ENCODE results near the gene TBC1D30. TPM values are rescaled to one million over a fixed set of nuclear protein-coding genes. Genes with fewer than 3 reads are reported as not detected.
"Not testable (repeated sequence)": the region's sequence is repeated elsewhere in the genome, so short reads cannot be mapped to it uniquely, and the experiment has no call there.

Gene TBC1D30
- total RNA-seq, 3 donors from 2014 or later = 0.24 to 0.81 (median 0.47) TPM

DNA sequence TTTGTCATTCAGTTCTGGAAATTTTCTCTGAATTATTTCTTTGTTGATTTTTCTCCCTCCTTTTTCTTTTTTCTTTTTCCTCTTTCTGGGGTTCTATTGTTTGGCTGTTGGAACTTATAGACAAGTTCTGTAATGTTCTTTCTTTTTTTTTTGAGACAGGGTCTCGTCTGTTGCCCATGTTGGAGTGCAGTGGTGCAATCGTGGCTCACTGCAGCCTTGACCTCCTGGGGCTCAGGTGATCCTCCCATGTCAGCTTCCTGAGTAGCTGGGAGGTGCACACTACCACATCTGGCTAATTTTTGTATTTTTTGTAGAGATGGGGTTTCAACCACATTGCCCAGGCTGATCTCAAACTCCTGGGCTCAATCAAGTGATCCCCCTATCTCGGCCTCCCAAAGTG, 30.1 kb upstream of the TBC1D30 start:
- no peak overlapping the region for H3K4me3 Mint-ChIP-seq
- H3K4me1 Mint-ChIP-seq (ENCODE audit: low read depth) = no peaks in the 10 kb centered on the region
- DNase-seq (no peak), ATAC-seq (no peak)
- H3K9me3 Mint-ChIP-seq = no peaks in the 10 kb centered on the region
- no peaks in the 10 kb centered on the region for H3K36me3 Mint-ChIP-seq (ENCODE audit: insufficient read depth)
- H3K27me3 Mint-ChIP-seq (ENCODE audit: low read depth) = peaks cover 6% of the 10 kb centered on the region

DNA sequence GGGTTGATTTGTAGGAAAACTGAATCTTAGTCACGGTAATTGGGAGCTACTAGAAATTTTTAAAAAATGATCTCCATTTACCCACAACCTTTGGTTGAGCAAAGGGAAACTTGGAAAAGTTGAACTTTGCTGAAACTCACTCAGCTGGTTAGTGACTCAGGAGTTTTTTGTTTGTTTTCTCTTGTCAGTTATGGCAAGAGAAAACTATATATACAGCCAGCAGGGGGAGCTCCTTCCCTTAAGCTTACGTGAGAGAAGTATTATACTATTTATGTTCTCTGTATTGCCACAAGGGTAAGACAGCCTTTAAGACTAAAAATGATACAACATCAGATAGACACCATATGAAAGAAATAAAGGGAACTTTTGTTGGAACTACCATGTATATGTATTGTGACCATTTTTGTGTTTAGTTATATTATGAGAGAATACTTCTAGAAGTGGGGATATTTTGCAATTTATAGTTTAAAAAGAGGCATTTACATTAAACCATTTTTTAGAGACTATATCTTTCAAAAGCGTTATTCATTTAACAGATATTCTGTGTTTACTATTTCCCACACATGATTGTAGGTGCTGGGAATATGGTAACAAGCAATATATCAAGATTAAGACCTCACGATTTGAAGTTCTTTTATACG, 28.1 kb upstream of the TBC1D30 start:
- Mint-ChIP-seq H3K27me3 (ENCODE audit: low read depth) (peaks cover 19% of the 10 kb centered on the region), H3K36me3 (ENCODE audit: insufficient read depth) (no peaks in the 10 kb centered on the region), H3K4me3 (no peak overlapping the region), H3K4me1 (ENCODE audit: low read depth) (no peaks in the 10 kb centered on the region), H3K9me3 (no peaks in the 10 kb centered on the region)
- DNase-seq = peak; percentile 47
- peak; percentile 78 to 82 for ATAC-seq

DNA sequence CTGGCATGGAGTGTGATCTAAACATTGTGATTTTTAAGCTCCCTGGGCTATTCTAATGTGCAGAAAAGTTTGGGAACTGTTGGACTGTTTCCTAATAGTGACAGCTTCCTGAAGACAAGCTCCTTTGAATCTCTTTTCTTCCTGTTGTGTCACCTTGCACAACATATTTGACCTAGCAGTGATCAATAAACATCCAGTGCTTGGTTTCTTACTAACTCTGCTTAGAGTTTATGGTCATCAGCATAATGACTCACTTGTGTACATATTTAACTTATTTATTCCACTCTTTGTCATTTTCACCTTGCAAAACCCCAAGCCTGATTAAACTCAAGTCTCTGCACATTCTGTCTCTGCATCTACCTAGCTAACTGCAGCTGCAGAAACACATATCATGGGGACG, 27.3 kb upstream of the TBC1D30 start:
- Mint-ChIP-seq H3K4me1 (ENCODE audit: low read depth) (peaks cover 2% of the 10 kb centered on the region), H3K36me3 (ENCODE audit: insufficient read depth) (no peaks in the 10 kb centered on the region), H3K9me3 (no peaks in the 10 kb centered on the region), H3K4me3 (no peak overlapping the region), H3K27me3 (ENCODE audit: low read depth) (peaks cover 19% of the 10 kb centered on the region)
- ATAC-seq (no peak), DNase-seq (no peak)

DNA sequence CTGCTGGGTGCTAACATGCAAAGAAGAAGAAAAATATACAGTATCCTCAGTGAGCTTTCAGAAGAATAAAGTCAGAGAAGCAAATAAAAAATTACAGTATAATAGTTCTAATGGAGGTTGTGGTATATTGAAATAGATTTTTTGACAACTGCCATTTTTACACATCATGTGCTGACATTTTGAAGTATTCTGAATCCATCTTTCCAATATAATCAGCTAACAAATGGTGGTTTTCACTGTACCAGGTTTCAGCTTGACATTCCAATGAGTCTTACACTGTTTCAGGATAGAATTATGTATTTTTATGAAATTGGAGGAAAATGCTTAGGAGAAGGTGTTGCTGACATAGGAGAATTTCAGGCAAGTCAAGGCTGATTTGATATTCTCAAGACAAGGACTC, 26.3 kb upstream of the TBC1D30 start:
- Mint-ChIP-seq H3K36me3 (ENCODE audit: insufficient read depth) (no peaks in the 10 kb centered on the region), H3K27me3 (ENCODE audit: low read depth) (peaks cover 20% of the 10 kb centered on the region), H3K4me3 (no peak overlapping the region), H3K4me1 (ENCODE audit: low read depth) (peaks cover 2% of the 10 kb centered on the region), H3K9me3 (no peaks in the 10 kb centered on the region)
- DNase-seq = no peak
- ATAC-seq = no peak

DNA sequence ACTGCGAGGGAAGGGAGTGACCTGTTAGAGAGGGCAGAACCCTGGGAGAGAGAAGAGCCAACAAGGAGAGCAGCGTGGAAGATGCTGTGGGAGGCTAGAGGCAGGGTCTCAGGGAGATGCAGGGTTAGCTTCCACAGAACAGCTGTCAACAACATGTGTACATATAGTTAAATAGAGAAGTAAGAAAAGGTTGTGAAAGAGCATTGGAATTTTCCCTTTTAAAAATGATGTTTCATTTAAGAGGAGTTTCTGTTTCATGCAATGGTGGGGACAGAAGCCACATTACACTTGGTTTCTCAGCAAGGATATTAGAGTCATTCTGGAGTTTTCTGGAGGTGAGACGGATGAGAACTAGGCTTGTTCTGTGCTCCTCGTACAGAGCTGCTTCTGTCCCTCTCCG, 23.8 kb upstream of the TBC1D30 start:
- H3K4me1 Mint-ChIP-seq (ENCODE audit: low read depth) = peaks cover 2% of the 10 kb centered on the region
- no peaks in the 10 kb centered on the region for H3K36me3 Mint-ChIP-seq (ENCODE audit: insufficient read depth)
- H3K4me3 Mint-ChIP-seq = no peak overlapping the region
- no peaks in the 10 kb centered on the region for H3K9me3 Mint-ChIP-seq
- DNase-seq (no peak), ATAC-seq (no peak)
- peaks cover 30% of the 10 kb centered on the region for H3K27me3 Mint-ChIP-seq (ENCODE audit: low read depth)

DNA sequence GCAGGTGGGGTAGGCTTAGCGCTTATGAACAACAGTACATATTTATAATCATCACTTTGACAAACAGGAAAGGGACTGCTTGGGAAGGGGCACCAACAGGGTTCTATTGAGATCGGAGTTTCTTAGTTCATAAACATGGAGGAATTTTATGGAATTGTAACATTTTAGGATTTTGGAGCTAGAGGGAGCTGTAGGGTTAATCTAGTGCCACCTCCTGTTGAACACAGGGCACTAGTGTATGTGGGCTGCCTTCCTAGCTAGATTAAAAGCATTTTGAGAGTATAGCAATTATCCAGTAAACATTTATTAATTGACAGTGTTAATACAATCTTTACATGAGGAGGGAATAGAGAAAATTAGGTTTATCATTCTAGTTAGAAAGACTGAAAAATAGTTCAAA, 23.1 kb upstream of the TBC1D30 start:
- Mint-ChIP-seq H3K4me3 (no peak overlapping the region), H3K4me1 (ENCODE audit: low read depth) (peaks cover 2% of the 10 kb centered on the region), H3K27me3 (ENCODE audit: low read depth) (peaks cover 34% of the 10 kb centered on the region), H3K36me3 (ENCODE audit: insufficient read depth) (no peaks in the 10 kb centered on the region), H3K9me3 (no peaks in the 10 kb centered on the region)
- no peak for DNase-seq
- ATAC-seq = no peak

DNA sequence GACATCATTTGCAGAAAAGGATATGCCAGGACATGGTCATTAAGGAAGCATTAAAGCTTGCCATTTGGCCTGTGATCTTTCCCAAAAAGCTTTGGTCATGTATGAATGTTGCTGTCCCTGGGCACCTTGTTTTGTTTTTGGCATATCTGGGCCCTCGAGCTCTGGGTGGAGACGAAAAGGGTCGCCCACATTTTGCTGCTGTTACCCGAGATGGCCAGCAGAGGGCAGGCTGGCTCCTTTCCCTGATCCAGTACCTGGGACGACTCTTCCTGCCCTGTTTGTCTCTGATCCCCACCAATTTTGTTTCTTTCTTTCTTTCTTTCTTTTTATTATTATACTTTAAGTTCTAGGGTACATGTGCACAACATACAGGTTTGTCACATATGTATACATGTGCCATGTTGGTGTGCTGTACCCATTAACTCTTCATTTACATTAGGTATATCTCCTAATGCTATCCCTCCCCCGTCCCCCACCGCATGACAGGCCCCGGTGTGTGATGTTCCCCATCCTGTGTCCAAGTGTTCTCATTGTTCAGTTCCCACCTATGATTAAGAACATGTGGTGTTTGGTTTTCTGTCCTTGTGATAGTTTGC, 22.2 kb upstream of the TBC1D30 start:
- DNase-seq (peak; percentile 37), ATAC-seq (peak in 1 of 2 donors; percentile 52)
- H3K27me3 Mint-ChIP-seq (ENCODE audit: low read depth) = peaks cover 38% of the 10 kb centered on the region
- not testable (repeated sequence) for H3K9me3 Mint-ChIP-seq; H3K4me3 Mint-ChIP-seq; H3K36me3 Mint-ChIP-seq (ENCODE audit: insufficient read depth); H3K4me1 Mint-ChIP-seq (ENCODE audit: low read depth)

DNA sequence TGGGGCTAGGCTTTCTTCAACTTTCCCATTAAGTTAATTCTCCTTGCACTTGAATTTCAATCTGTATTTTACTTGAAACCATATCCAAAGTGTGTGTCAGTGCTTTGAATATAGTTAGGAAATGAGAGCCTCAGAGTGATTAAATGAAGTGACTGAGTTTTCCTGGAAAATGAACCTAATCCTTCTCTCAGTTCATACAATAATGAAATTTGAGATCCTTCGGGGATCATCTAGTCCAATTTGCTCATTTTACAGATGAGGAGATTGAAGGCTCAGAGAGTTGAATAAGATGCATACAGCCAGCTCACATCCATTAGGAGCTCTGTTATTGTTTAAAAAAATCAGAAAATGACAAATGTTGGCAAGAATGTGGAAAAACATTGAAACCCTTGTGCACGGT, 18.3 kb upstream of the TBC1D30 start:
- no peak for DNase-seq
- peaks cover 2% of the 10 kb centered on the region for H3K4me1 Mint-ChIP-seq (ENCODE audit: low read depth)
- no peaks in the 10 kb centered on the region for H3K9me3 Mint-ChIP-seq
- no peaks in the 10 kb centered on the region for H3K36me3 Mint-ChIP-seq (ENCODE audit: insufficient read depth)
- no peak for ATAC-seq
- no peak overlapping the region for H3K4me3 Mint-ChIP-seq
- H3K27me3 Mint-ChIP-seq (ENCODE audit: low read depth) = peaks cover 37% of the 10 kb centered on the region

DNA sequence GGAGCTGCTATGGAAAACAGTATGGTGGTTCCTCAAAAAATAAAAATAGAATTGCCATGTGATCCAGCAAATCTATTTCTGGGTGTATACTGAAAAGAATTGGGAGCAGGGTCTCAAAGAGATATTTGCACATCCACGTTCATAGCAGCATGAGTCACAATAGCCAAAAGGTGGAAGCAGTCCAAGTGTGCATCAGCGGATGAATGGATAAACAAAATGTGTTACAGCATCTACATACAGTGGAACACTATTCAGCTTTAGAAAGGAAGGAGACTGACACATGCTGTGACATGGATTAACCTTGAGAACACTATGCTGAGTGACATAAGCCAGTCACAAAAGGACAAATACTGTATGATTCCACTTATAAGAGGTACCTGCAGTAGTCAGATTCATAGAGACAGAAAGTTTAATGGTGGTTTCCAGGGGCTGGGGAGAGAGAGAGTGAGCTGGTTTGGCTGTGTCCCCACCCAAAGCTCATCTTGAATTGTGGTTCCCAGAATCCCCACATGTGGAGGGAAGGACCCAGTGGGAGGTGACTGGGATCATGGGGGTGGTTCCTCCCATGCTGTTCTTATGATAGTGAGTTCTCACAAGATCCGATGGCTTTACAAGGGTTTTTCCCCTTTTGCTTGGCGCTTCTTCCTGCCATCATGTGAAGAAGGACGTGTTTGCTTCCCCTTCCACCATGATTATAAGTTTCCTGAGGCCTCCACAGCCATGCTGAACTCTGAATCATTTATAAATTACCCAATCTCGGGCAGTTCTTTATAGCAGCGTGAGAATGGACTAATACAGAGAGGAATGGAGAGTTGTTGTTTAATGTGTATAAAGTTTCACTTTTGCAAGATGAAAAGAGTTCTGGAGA, 17.6 kb upstream of the TBC1D30 start:
- peaks cover 42% of the 10 kb centered on the region for H3K27me3 Mint-ChIP-seq (ENCODE audit: low read depth)
- no peak overlapping the region for H3K4me3 Mint-ChIP-seq
- H3K36me3 Mint-ChIP-seq (ENCODE audit: insufficient read depth) = no peaks in the 10 kb centered on the region
- DNase-seq = no peak
- ATAC-seq = no peak
- peaks cover 2% of the 10 kb centered on the region for H3K4me1 Mint-ChIP-seq (ENCODE audit: low read depth)
- H3K9me3 Mint-ChIP-seq = no peaks in the 10 kb centered on the region

DNA sequence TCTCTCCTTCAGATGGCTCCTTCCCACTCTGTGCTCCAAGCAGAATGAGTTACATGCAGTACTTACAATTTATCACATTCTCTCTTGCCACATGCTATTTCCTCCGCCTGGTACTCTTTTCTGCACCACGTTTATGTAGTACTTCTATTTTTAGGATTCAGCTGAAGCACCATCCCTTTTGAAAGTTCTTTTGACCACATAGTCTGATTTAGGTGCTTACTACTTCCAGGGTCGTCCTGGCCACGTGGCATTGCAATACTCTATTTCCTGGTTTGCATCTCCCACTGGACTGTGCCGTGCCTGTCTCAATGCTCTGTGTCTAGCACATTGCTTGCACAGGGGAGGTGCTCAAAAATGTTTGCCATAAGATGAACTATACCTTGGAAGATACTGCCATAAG, 16.3 kb upstream of the TBC1D30 start:
- Mint-ChIP-seq H3K27me3 (ENCODE audit: low read depth) (peaks cover 44% of the 10 kb centered on the region), H3K4me1 (ENCODE audit: low read depth) (no peaks in the 10 kb centered on the region), H3K36me3 (ENCODE audit: insufficient read depth) (no peaks in the 10 kb centered on the region), H3K9me3 (no peaks in the 10 kb centered on the region), H3K4me3 (no peak overlapping the region)
- no peak for ATAC-seq
- DNase-seq = no peak

DNA sequence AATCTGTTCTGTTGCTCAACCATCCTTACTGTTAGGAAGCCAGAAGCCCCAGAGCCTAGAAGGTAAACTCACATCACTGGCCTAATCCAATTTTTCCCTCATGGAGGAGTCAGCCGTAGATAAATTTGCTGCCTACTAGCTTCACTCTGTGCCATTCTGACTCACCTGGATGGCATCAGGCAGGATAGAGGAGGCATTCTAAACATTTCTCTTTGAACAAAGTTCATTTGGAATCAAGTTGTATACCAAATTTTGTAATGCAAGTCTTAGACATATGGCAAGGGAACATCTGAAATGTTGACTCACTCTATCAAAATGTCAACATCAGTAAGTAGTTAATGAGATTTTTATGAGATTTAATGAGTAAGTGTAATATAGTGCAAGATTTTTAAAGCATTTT, 13.6 kb upstream of the TBC1D30 start:
- no peak for DNase-seq
- Mint-ChIP-seq H3K9me3 (no peaks in the 10 kb centered on the region), H3K36me3 (ENCODE audit: insufficient read depth) (no peaks in the 10 kb centered on the region), H3K4me1 (ENCODE audit: low read depth) (no peaks in the 10 kb centered on the region), H3K4me3 (no peak overlapping the region), H3K27me3 (ENCODE audit: low read depth) (peaks cover 31% of the 10 kb centered on the region)
- no peak for ATAC-seq

DNA sequence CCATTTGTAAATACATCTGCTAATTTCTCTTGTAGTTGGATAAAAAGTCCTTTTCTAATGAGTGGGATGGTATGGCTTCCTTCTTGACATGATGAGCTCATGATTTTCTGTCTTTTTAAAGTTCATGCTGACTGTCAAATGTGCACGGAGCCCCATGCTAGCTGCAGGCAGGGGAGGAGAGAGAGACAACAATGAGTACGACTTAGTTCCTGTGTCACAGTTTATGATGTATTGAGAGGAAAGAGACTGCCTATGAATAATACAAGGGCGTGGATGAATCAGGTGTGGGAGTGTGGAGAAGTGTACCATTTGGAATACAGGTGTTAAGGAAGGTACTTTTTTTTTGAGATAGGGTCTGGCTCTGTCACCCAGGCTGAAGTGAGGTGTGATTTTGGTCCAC, 10.7 kb upstream of the TBC1D30 start:
- no peaks in the 10 kb centered on the region for H3K9me3 Mint-ChIP-seq

DNA sequence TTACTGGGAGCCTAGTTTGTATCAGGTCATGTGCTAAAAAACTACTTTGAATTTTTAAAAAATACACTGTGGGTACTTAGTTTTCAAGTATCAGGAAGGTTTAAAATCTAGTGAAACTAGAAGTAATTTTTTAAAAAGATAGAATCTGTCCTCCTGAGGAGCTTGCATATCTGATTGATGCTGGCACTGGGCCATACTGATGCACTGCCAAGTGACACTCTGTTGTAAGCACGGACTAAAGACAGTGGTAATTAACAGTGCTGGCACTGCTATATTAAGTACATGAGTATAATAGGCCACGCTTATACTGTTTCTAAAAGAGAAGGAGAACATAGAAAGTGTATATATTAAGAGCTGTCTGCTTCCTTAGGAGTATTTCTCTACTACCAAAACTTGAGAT, 10.0 kb upstream of the TBC1D30 start:
- DNase-seq (no peak), ATAC-seq (no peak)
- H3K27me3 Mint-ChIP-seq (ENCODE audit: low read depth) = peaks cover 18% of the 10 kb centered on the region
- no peak overlapping the region for H3K4me3 Mint-ChIP-seq
- H3K4me1 Mint-ChIP-seq (ENCODE audit: low read depth) = no peaks in the 10 kb centered on the region
- H3K9me3 Mint-ChIP-seq = no peaks in the 10 kb centered on the region
- no peaks in the 10 kb centered on the region for H3K36me3 Mint-ChIP-seq (ENCODE audit: insufficient read depth)

More for the DNA sequence above, 10.7 kb upstream of the TBC1D30 start:
- no peak overlapping the region for H3K4me3 Mint-ChIP-seq
- no peaks in the 10 kb centered on the region for H3K36me3 Mint-ChIP-seq (ENCODE audit: insufficient read depth)
- H3K4me1 Mint-ChIP-seq (ENCODE audit: low read depth) = no peaks in the 10 kb centered on the region
- H3K27me3 Mint-ChIP-seq (ENCODE audit: low read depth) = peaks cover 18% of the 10 kb centered on the region
- ATAC-seq (no peak), DNase-seq (no peak)

DNA sequence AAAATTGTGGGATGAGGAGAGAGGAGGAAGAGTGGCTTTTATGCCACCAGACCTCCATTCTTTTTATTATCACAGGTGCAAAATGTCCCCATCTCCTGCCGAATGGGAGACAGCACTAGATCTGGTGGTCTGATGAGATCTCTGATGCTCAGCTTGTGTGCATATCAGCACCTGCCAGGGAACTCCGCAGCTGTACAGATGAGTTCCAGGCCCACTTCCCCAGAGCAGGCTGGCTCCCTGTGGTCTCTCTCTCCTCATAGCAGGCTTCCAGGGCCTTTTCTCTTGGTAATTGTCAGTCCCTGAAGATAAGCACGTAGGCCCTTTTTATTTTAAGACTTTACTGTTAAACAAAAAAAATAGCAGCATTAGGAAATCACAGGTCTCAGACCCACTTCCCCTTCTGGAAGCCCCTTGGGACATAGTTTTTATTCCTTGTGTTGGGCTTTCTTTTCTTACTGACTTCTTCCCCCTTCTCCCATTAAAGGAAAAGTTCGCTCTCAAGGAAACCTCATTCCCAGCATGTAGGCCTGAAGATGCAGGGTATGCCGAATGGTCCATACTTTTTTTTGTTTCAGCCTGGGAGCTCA, 4.5 kb upstream of the TBC1D30 start:
- H3K9me3 Mint-ChIP-seq = no peaks in the 10 kb centered on the region
- H3K36me3 Mint-ChIP-seq (ENCODE audit: insufficient read depth) = no peaks in the 10 kb centered on the region
- H3K4me1 Mint-ChIP-seq (ENCODE audit: low read depth) = peaks cover 2% of the 10 kb centered on the region
- H3K4me3 Mint-ChIP-seq = no peak overlapping the region
- peaks cover 16% of the 10 kb centered on the region for H3K27me3 Mint-ChIP-seq (ENCODE audit: low read depth)
- no peak for DNase-seq
- ATAC-seq = no peak
